Duodenal mucosa (tissue), 2 donors: ENCODE results near the gene ZNF548.
A peak's percentile ranks its signal among the peaks of the same experiment; 100 is the strongest.

ENCODE experiments used
- H3K27ac ChIP-seq: one replicate; pipeline ENCODE4 v1.7.0; 2013; ENCODE audit warnings: low read depth, low read length
- H3K27me3 ChIP-seq, 2 donors: one replicate each; pipeline ENCODE4 v1.7.0; 2013; ENCODE audit warnings: low read length in 2 of 2, control low read depth in 1 of 2; ENCODE audit not compliant: insufficient read depth in 2 of 2, control insufficient read depth in 1 of 2
- H3K36me3 ChIP-seq, 2 donors: one replicate each; pipeline ENCODE4 v1.7.0; 2013; ENCODE audit warnings: low read length in 2 of 2, control low read depth in 1 of 2; ENCODE audit not compliant: insufficient read depth in 2 of 2, control insufficient read depth in 1 of 2
- H3K4me1 ChIP-seq, 2 donors: one replicate each; pipeline ENCODE4 v1.7.0; 2013; ENCODE audit warnings: low read length in 2 of 2, control low read depth in 1 of 2; ENCODE audit not compliant: insufficient read depth in 2 of 2, control insufficient read depth in 1 of 2
- H3K4me3 ChIP-seq, 2 donors: one replicate each; pipeline ENCODE4 v1.7.0; 2013; ENCODE audit warnings: low read length in 2 of 2, low read depth in 1 of 2
- H3K9ac ChIP-seq, 2 donors: one replicate each; pipeline ENCODE4 v1.7.0; 2013; ENCODE audit warnings: low read length in 2 of 2, low read depth in 1 of 2
- H3K9me3 ChIP-seq, 2 donors: one replicate each; pipeline ENCODE4 v1.7.0; 2013; ENCODE audit warnings: low read length in 2 of 2, control low read depth in 1 of 2; ENCODE audit not compliant: control insufficient read depth in 1 of 2

Gene ZNF548

DNA sequence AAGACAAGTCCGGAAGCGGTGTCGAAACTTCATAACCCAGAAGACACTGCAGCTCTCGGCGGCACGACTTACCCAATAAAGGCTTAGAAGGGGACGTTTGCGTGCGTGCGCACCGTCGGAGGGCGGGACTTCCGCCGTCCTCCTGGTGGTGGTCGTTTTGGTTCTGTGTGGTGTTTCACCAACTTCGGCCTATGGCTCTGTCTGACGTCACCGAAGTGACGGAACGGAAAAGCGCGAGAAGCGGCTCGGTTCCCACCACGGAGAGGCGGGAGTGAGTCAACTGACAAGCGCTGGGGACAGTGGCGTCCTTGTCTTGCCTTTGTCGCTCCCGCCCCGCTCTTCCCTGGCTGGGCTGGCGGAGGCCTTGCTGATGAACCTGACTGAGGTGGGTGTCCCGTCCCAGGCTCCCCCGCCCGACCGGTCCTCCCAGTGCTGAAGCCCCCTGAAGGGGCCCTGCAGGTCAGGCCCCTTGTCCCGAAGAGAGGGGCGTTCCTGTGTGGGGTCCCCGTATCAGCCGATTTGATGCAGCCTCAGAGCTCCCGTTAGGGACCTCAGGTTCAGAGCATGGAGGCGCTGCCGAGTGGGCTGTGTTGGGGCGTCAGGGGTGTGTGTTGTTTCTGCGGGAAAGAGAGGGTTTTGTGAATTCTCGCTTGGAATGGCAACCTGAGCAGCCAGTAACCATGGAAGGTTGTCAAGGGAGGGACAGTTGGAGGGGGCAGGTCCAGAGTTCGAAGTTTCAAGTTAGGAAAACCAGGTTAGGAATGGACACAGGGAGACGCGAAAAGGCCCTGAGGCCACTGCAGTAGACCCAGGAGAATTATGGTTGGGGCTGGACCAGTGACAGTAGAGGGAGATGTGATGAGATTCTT, at the start of gene ZNF548:
TSS of gene ZNF548 (plus strand) at position 125 of the 869 bp plus-strand sequence. CDS start at position 371, 246 bp downstream.
- no peaks in the 10 kb centered on the region for H3K27me3 ChIP-seq
- peak within 1 kb of the TSS; percentile 73 to 97 for H3K4me3 ChIP-seq
- peaks cover 6 to 19% of the 10 kb centered on the region in 2 donors for H3K36me3 ChIP-seq
- H3K27ac ChIP-seq = peak within 1 kb of the TSS; percentile 79
- H3K4me1 ChIP-seq = peaks cover 11 to 12% of the 10 kb centered on the region in 2 donors
- peaks cover 0 to 5% of the 10 kb centered on the region in 2 donors for H3K9me3 ChIP-seq
- peak within 1 kb of the TSS; percentile 77 to 78 for H3K9ac ChIP-seq

- Histone ChIP-seq H3K27ac (no peak overlapping the region), H3K27me3 (no peaks in the 10 kb centered on the region), H3K9me3 (no peaks in the 10 kb centered on the region), H3K36me3 (no peaks in the 10 kb centered on the region), H3K9ac (no peak overlapping the region), H3K4me3 (no peak overlapping the region), H3K4me1 (no peaks in the 10 kb centered on the region)
Measured at GRCh38 chr19:57342582-57342981, 47.1 kb upstream of the ZNF548 start.

DNA sequence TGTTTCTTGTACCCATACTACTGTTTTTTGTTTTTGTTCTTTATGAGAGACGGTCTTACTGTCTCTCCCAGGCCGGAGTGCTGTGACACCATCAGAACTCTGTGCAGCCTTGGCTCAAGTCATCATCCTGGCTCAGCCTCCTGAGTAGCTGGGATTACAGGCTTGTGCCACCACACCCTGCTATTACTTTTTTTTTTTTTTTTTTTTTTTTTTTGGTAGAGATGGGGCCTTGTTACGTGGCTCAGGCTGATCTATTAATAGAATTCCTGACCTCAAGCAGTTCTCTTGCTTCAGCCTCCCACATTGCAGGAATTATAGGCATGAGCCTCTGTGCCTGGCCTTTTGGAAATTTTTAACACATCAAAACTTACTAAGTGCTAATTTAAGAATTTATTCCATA, 41.5 kb upstream of the ZNF548 start:
- peaks cover 0 to 2% of the 10 kb centered on the region in 2 donors for H3K36me3 ChIP-seq
- H3K27me3 ChIP-seq = no peaks in the 10 kb centered on the region

GRCh38 chr19:57350877-57351805, 38.5 kb upstream of the ZNF548 start, which contains the start of gene ZNF304:
Gene ZNF304 (plus strand): TSS chr19:57351271. CDS start chr19:57351665, 394 bp downstream.
- Histone ChIP-seq H3K36me3 (peaks cover 22 to 31% of the 10 kb centered on the region in 2 donors), H3K4me3 (peak within 1 kb of the TSS; percentile 90 to 99), H3K9me3 (peaks cover 22 to 25% of the 10 kb centered on the region in 2 donors), H3K27ac (peak within 1 kb of the TSS; percentile 40), H3K9ac (peak within 1 kb of the TSS; percentile 89), H3K27me3 (no peaks in the 10 kb centered on the region), H3K4me1 (peaks cover 17% of the 10 kb centered on the region in 2 donors)

More for the DNA sequence above, 41.5 kb upstream of the ZNF548 start:
- H3K9me3 ChIP-seq = peaks cover 4 to 6% of the 10 kb centered on the region in 2 donors
- peaks cover 15 to 17% of the 10 kb centered on the region in 2 donors for H3K4me1 ChIP-seq
- no peak overlapping the region for H3K9ac ChIP-seq
- no peak overlapping the region for H3K4me3 ChIP-seq
- H3K27ac ChIP-seq = no peak overlapping the region

GRCh38 chr19:57351867-57352266, 37.8 kb upstream of the ZNF548 start:
- Histone ChIP-seq H3K27me3 (no peaks in the 10 kb centered on the region), H3K27ac (no peak overlapping the region)

GRCh38 chr19:57355916-57356315, 33.7 kb upstream of the ZNF548 start:
- Histone ChIP-seq H3K36me3 (peaks cover 44 to 60% of the 10 kb centered on the region in 2 donors), H3K4me1 (peaks cover 12 to 17% of the 10 kb centered on the region in 2 donors), H3K27me3 (no peaks in the 10 kb centered on the region), H3K4me3 (no peak overlapping the region), H3K27ac (no peak overlapping the region), H3K9me3 (peaks cover 46 to 62% of the 10 kb centered on the region in 2 donors), H3K9ac (no peak overlapping the region)

More at GRCh38 chr19:57351867-57352266, 37.8 kb upstream of the ZNF548 start:
- H3K9me3 ChIP-seq = peaks cover 26 to 32% of the 10 kb centered on the region in 2 donors
- H3K9ac ChIP-seq = peak overlapping the region; percentile 89
- peak overlapping the region; percentile 90 to 99 for H3K4me3 ChIP-seq
- peaks cover 30 to 39% of the 10 kb centered on the region in 2 donors for H3K36me3 ChIP-seq
- peaks cover 17% of the 10 kb centered on the region in 2 donors for H3K4me1 ChIP-seq

DNA sequence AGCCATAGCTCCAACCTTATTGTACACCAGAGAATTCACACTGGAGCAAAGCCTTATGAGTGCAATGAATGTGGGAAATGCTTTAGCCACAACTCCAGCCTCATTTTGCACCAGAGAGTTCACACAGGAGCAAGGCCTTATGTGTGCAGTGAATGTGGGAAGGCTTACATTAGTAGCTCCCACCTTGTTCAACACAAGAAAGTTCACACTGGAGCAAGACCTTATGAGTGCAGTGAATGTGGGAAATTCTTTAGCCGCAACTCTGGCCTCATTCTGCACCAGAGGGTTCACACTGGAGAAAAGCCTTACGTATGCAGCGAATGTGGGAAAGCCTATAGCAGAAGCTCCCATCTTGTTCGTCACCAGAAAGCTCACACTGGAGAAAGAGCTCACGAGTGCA, 32.2 kb upstream of the ZNF548 start:
- peaks cover 4 to 6% of the 10 kb centered on the region in 2 donors for H3K4me1 ChIP-seq
- H3K4me3 ChIP-seq = peak overlapping the region in 1 of 2 donors; percentile 19
- no peak overlapping the region for H3K27ac ChIP-seq
- H3K27me3 ChIP-seq = no peaks in the 10 kb centered on the region
- peaks cover 44 to 60% of the 10 kb centered on the region in 2 donors for H3K36me3 ChIP-seq
- no peak overlapping the region for H3K9ac ChIP-seq
- peaks cover 46 to 62% of the 10 kb centered on the region in 2 donors for H3K9me3 ChIP-seq

DNA sequence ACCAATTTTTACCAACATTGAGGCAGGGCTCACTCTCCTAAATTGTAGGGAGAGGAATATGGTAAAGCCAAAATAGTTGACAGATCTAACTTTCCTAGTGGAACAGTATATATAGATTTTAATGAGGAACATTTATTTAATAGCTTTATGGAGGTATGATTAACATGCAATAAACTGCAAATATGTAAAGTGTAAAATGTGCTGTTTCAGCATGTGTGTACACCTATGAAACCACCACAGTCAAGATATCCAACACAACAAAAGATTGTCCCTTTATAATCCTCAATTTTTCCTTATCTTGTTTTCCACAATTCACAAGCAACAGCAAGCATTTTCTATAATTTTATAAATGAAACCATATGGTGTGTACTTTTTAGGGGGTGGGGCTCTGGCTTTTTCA, 30.4 kb upstream of the ZNF548 start:
- H3K9ac ChIP-seq = no peak overlapping the region
- peaks cover 4 to 6% of the 10 kb centered on the region in 2 donors for H3K4me1 ChIP-seq
- H3K9me3 ChIP-seq = peaks cover 38 to 47% of the 10 kb centered on the region in 2 donors
- no peak overlapping the region for H3K27ac ChIP-seq
- H3K36me3 ChIP-seq = peaks cover 40 to 48% of the 10 kb centered on the region in 2 donors
- no peak overlapping the region for H3K4me3 ChIP-seq
- no peaks in the 10 kb centered on the region for H3K27me3 ChIP-seq

- H3K9me3 ChIP-seq = peaks cover 20 to 25% of the 10 kb centered on the region in 2 donors
- peaks cover 4 to 6% of the 10 kb centered on the region in 2 donors for H3K4me1 ChIP-seq
- no peaks in the 10 kb centered on the region for H3K27me3 ChIP-seq
- no peak overlapping the region for H3K27ac ChIP-seq
- H3K36me3 ChIP-seq = peaks cover 9 to 19% of the 10 kb centered on the region in 2 donors
- H3K4me3 ChIP-seq = peak overlapping the region; percentile 82 to 91
- H3K9ac ChIP-seq = peak overlapping the region in 1 of 2 donors; percentile 68
Measured at GRCh38 chr19:57362419-57362818, 27.2 kb upstream of the ZNF548 start.
